GM13976 (cell line): Measurements from ENCODE around the gene P2RX5.

Source experiments
- DNase-seq: peaks from one replicate; pipeline ENCODE4 v3.0.0; 2012; ENCODE audit warnings: low spot score
- in situ Hi-C: fragments of 300-500 bp; cut with MboI; formaldehyde crosslinking; loops from one replicate; pipeline ENCODE4 v1.12.0; 2022; ENCODE audit warnings: low sequenced_read_pairs, mixed read lengths, inconsistent platforms; ENCODE audit not compliant: unreplicated experiment
- TF ChIP-seq, protein P1 (sequence below): IDR thresholded peaks from 2 replicates; pipeline ENCODE4 v1.5.1; 2012; ENCODE audit warnings: borderline replicate concordance, mild to moderate bottlenecking; ENCODE audit not compliant: insufficient read depth; ENCODE audit errors: extremely low read depth, missing control alignments, control extremely low read depth

P2RX5 gene

DNA sequence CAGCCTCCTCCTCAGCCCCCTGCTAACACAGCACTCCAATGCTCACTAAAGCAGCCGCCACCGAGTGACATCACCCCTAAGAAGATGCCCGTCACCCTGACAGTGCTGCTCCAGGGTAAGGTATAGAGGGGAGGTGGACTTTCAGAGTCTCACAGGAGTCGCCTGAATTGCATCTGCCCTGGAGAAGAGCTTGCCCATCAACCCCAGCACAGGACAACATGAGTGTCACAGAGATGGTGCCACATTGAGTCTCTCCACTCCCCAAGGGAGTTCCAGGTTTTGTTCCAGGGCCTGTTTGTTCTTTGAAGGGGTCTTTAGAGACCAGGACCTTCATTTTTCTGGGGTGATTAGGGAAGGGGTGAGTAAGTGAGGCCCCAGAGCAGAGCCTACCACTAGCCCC, 2.2 kb upstream of the P2RX5 start:
- in situ Hi-C loops, result no loop called here
- no peak for DNase-seq
- TF ChIP-seq, protein P1, sequence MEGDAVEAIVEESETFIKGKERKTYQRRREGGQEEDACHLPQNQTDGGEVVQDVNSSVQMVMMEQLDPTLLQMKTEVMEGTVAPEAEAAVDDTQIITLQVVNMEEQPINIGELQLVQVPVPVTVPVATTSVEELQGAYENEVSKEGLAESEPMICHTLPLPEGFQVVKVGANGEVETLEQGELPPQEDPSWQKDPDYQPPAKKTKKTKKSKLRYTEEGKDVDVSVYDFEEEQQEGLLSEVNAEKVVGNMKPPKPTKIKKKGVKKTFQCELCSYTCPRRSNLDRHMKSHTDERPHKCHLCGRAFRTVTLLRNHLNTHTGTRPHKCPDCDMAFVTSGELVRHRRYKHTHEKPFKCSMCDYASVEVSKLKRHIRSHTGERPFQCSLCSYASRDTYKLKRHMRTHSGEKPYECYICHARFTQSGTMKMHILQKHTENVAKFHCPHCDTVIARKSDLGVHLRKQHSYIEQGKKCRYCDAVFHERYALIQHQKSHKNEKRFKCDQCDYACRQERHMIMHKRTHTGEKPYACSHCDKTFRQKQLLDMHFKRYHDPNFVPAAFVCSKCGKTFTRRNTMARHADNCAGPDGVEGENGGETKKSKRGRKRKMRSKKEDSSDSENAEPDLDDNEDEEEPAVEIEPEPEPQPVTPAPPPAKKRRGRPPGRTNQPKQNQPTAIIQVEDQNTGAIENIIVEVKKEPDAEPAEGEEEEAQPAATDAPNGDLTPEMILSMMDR, result no peak

DNA sequence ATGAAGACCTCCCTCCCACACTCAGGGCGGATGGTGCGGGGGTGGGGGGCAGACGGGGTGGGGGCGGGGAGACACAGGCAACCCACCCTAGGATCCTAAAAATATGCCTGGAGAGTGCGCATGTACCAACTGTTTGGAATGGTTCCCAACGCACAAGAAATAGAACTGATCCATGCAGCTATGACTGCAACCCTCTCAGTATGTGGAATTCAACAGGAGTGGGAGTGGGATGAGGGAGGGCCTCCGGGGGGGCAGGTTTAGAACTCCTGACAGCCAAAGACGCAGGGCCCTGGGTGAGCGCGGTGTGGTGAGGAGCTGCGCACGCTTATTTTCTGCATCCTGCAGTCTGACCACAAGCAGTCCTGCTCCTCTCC, 1.1 kb upstream of the P2RX5 start:
- in situ Hi-C loops, result no loop called here
- TF ChIP-seq, protein P1, result no peak
- DNase-seq, result no peak

DNA sequence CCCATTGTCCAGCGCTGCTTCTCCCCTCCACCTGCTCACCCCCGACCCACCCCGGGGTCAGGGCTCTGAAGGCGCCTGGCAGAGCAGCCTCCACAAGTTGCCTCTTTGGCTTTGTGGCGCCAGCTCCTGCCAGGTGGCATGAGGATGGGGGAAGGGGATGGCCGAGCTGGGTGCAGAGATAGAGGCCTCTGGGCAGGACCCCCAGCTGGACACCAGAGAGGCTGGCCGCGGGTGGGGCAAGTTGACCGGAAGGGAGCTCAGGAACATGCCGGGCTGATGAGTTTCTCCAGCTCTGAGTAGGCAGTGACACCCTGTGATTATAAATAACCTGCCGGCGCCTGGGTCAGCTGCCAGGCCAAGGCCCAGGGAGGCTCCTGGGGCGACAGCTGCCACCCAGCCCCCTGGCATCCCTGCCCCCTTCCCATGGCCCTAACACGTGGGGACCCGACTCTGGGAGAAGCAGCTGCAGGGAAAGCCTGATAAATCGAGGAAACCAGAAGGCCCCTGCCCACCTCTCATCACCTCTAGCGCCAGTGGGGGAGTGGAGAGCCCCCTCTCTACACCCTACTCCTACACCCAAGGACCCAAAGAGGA, 729 bp downstream of the P2RX5 start:
- no peak for DNase-seq
- TF ChIP-seq, protein P1, result no peak
- in situ Hi-C loops, result no loop called here

DNA sequence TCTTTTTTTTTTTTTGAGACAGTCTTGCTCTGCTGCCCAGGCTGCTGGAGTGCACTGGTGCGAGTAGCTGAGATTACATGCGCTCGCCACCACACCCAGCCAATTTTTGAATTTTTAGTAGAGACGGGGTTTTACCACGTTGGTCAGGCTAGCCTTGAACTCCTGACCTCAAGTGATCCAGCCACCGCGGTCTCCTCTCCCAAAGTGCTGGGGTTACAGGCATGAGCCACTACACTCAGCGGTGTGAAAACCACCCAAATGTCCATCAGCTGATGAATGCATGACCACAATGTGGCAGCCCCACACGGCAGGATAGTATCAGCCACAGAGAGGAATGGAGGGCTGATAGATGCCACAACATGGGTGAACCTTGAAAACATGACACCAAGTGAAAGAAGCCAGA, 2.1 kb downstream of the P2RX5 start:
- in situ Hi-C loops, result no loop called here
- TF ChIP-seq, protein P1, result no peak
- DNase-seq, result no peak

DNA sequence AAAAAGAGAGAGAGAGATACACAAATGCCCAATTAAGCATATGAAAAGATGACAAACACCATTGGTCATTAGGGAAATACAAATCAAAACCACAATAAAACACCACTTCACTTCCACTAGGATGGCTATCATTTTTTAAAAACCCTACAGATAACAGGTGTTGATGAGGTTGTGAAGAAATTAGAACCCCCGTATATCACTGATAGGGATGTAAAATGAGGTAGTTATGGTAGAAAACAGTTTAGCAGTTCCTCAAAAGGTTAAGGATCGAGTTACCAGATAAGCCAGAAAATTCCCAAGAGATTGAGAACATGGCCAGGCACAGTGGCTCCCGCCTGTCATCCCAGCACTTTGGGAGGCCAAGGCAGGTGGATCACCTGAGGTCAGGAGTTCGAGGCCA, 2.8 kb downstream of the P2RX5 start:
- TF ChIP-seq, protein P1, result no peak
- no peak for DNase-seq
- in situ Hi-C loops, result no loop called here

DNA sequence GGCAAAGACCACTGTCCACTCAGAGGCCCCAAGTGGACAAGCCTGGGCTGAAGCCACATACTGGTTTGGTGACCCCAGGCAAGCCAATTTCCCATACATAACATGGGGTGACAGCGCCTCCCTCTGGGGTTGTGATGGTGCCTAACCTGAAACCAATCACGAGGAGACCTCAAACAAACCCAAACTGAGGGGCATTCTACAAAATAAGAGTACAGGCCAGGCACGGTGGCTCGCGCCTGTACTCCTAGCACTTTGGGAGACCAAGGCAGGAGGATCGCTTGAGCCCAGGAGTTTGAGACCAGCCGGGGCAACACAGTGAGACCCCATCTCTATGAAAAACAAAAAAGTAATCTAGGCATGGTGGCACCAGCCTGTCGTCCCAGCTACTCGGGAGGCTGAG, 3.6 kb downstream of the P2RX5 start:
- DNase-seq, result no peak
- in situ Hi-C loops, result no loop called here

More for the DNA sequence above, 3.6 kb downstream of the P2RX5 start:
- TF ChIP-seq, protein P1, result no peak
